Brain microvascular endothelial cell (primary cell): ENCODE measurements around the gene HAUS2.

Experiments used
- DNase-seq: peaks from one replicate; pipeline ENCODE4 v3.0.0-alpha.2; 2020
- H3K27ac ChIP-seq: fragments of 250-450 bp; sonication (Bioruptor Pico); 2 replicates; pipeline ENCODE4 v1.5.1; 2020; ENCODE audit warnings: mild to moderate bottlenecking, moderate library complexity
- H3K27me3 ChIP-seq: fragments of 250-450 bp; sonication (Bioruptor Pico); replicated peaks from 2 replicates; pipeline ENCODE4 v1.5.1; 2020; ENCODE audit warnings: mild to moderate bottlenecking
- H3K36me3 ChIP-seq: fragments of 250-450 bp; sonication (Bioruptor Pico); replicated peaks from 2 replicates; pipeline ENCODE4 v1.5.1; 2020; ENCODE audit warnings: mild to moderate bottlenecking
- H3K4me3 ChIP-seq: 2 replicates; pipeline ENCODE4 v1.5.1; 2011; ENCODE audit warnings: low read depth, mild to moderate bottlenecking, control low read depth, low read length, moderate library complexity
- in situ Hi-C: cut with HindIII; loops from 2 replicates; pipeline ENCODE4 v1.10.0; 2017; ENCODE audit warnings: low sequenced_read_pairs, low pct_ligation_motif_present
- TF ChIP-seq, protein P1 (sequence below): IDR thresholded peaks from 2 replicates; pipeline ENCODE4 v1.5.1; 2011; ENCODE audit warnings: low read depth, mild to moderate bottlenecking, moderate library complexity, low read length, control low read depth, inconsistent platforms; ENCODE audit errors: missing control alignments

Gene HAUS2

GRCh38 chr15:42602501-42602900 is 53.9 kb downstream of the HAUS2 start:
- Histone ChIP-seq H3K27me3 (no peaks in the 10 kb centered on the region), H3K27ac (no peak overlapping the region), H3K36me3 (no peaks in the 10 kb centered on the region), H3K4me3 (no peak overlapping the region)
- DNase-seq: no peak
- TF ChIP-seq, protein P1, sequence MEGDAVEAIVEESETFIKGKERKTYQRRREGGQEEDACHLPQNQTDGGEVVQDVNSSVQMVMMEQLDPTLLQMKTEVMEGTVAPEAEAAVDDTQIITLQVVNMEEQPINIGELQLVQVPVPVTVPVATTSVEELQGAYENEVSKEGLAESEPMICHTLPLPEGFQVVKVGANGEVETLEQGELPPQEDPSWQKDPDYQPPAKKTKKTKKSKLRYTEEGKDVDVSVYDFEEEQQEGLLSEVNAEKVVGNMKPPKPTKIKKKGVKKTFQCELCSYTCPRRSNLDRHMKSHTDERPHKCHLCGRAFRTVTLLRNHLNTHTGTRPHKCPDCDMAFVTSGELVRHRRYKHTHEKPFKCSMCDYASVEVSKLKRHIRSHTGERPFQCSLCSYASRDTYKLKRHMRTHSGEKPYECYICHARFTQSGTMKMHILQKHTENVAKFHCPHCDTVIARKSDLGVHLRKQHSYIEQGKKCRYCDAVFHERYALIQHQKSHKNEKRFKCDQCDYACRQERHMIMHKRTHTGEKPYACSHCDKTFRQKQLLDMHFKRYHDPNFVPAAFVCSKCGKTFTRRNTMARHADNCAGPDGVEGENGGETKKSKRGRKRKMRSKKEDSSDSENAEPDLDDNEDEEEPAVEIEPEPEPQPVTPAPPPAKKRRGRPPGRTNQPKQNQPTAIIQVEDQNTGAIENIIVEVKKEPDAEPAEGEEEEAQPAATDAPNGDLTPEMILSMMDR: no peak
- in situ Hi-C loops: no loop called here

GRCh38 chr15:42603978-42604377 is 55.3 kb downstream of the HAUS2 start:
- Histone ChIP-seq H3K4me3 (no peak overlapping the region), H3K27ac (no peak overlapping the region), H3K27me3 (no peaks in the 10 kb centered on the region), H3K36me3 (no peaks in the 10 kb centered on the region)
- in situ Hi-C loops: no loop called here
- DNase-seq: no peak
- TF ChIP-seq, protein P1: no peak

- in situ Hi-C loops: no loop called here
- H3K27ac ChIP-seq: no peak overlapping the region
- no peak for DNase-seq
- no peaks in the 10 kb centered on the region for H3K27me3 ChIP-seq
- TF ChIP-seq, protein P1: no peak
- H3K36me3 ChIP-seq: no peaks in the 10 kb centered on the region
- H3K4me3 ChIP-seq: no peak overlapping the region
Observed at GRCh38 chr15:42604894-42605744, 56.5 kb downstream of the HAUS2 start.

DNA sequence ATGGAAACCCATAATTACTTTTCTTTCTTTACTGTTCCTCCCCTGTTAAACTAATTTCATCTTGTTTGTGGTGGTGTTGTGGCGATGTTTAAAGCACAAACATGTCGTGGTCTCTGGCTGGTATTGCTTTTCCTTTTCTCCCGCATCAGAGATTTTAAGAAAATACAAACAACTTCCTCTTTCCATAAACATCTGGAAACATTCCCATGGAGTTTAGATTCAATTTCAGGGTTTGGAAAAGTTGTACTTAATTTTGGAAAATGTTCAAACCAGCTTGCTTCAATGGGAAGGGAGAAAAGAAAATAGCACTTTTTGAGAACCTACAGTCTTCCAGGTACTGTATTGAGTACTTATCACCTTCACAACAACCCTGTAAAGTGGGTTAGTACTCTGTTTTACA is 57.2 kb downstream of the HAUS2 start:
- H3K27ac ChIP-seq: no peak overlapping the region
- in situ Hi-C loops: no loop called here
- no peak overlapping the region for H3K4me3 ChIP-seq
- no peaks in the 10 kb centered on the region for H3K36me3 ChIP-seq
- H3K27me3 ChIP-seq: no peaks in the 10 kb centered on the region
- no peak for DNase-seq
- TF ChIP-seq, protein P1: no peak

GRCh38 chr15:42608110-42608531 is 59.5 kb downstream of the HAUS2 start:
- H3K4me3 ChIP-seq: no peak overlapping the region
- in situ Hi-C loops: no loop called here
- TF ChIP-seq, protein P1: no peak
- peak; percentile 1 for DNase-seq
- H3K27me3 ChIP-seq: no peaks in the 10 kb centered on the region
- H3K36me3 ChIP-seq: no peaks in the 10 kb centered on the region
- no peak overlapping the region for H3K27ac ChIP-seq
